Measurements from ENCODE around the gene AMER1. TPM values are rescaled to one million over a fixed set of nuclear protein-coding genes. Genes with fewer than 3 reads are reported as not detected.
"Not testable (repeated sequence)": the region's sequence is repeated elsewhere in the genome, so short reads cannot be mapped to it uniquely, and the experiment has no call there.

Gene AMER1
- total RNA-seq, result 10 to 100 TPM in 1 of 4 donors, 1 to 10 TPM in 3; 4.0 to 11.1 (median 5.1) TPM

DNA sequence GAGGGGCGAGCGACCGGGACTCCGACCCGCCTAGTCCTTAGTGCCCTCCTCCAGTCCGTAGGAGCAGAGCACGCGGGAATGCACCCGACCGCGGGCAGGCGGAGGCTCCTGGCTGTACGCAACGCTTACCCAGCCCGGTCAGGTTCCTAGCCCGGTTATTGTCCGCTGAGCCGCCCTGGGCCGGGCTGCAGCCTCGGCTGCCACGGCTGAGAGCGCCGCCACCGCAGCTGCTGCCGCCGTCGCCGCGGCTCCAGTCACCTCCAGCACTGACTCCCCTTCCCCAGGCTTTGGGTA, at the start of gene AMER1:
AMER1 (minus strand) TSS at position 268 of the 294 bp plus-strand sequence. CDS start 12,422 bp downstream, outside the sequence.
- no peaks in the 10 kb centered on the region for H3K27me3 ChIP-seq
- peak within 1 kb of the TSS; percentile 53 to 72 (median 68) for H3K4me3 ChIP-seq
- no peak for DNase-seq
- H3K9me3 ChIP-seq, result no peaks in the 10 kb centered on the region
- TF ChIP-seq, protein P1, sequence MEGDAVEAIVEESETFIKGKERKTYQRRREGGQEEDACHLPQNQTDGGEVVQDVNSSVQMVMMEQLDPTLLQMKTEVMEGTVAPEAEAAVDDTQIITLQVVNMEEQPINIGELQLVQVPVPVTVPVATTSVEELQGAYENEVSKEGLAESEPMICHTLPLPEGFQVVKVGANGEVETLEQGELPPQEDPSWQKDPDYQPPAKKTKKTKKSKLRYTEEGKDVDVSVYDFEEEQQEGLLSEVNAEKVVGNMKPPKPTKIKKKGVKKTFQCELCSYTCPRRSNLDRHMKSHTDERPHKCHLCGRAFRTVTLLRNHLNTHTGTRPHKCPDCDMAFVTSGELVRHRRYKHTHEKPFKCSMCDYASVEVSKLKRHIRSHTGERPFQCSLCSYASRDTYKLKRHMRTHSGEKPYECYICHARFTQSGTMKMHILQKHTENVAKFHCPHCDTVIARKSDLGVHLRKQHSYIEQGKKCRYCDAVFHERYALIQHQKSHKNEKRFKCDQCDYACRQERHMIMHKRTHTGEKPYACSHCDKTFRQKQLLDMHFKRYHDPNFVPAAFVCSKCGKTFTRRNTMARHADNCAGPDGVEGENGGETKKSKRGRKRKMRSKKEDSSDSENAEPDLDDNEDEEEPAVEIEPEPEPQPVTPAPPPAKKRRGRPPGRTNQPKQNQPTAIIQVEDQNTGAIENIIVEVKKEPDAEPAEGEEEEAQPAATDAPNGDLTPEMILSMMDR (IDR thresholded peaks at IDR 0.05), result no peak
- TF ChIP-seq POLR2A (IDR thresholded peaks at IDR 0.05), result no peak
- WGBS, 2 donors, result 50% methylated on average over 7 of the region's 29 CpGs; no CpG with 5 or more reads in 1 of the 2 donors
- H3K27ac ChIP-seq, result peak within 1 kb of the TSS; percentile 87 to 95 (median 90)
- H3K4me1 ChIP-seq, result peaks cover 5 to 36% (median 7%) of the 10 kb centered on the region in 3 donors
- no peaks in the 10 kb centered on the region for H3K36me3 ChIP-seq
- intact Hi-C loops (cut with DNase I), result no loop called here

DNA sequence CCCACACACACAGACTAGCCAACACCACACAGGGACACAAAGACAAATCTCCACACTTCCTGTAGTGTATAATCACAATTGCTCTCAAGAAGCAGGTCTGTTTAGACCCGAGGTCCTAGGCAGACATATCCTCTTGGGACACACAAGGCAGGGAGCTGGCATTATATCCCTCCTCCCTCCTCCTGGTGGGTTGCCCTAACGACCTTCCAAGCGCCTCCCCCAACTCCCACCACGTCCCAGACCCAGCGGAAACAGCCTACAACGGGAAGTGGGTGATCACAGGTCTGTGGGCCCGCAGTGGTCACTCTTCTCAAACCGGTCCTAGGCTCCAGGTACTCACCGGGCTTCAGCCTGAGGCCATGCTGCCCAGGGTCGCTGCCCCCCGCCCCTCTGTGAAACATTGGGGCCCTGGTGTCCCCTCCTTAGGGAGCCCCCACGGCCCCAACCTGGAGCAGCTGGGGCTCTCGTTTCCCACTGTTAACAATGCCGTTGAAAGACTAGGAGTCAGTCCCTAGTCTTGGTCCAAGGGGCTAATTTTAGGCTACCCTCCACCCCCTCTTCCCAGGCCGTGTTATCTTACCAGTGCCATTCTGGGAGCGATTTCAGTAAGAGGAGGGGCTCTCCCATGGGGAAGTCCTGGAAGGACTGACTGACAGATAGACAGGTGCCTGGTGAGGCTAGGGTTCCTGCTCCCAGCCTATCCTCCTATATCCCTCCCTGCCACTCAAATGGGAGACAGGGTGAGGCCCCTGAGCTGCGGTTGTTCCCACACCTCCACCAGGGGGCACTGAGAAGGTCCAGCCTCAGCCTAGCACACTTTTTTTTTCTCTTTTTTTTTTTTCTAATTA, 24.8 kb upstream of the AMER1 start, which contains the start of gene ASB12:
ASB12 (minus strand) TSS at position 485 of the 848 bp plus-strand sequence. CDS start 4,957 bp downstream, outside the sequence.
- Histone ChIP-seq H3K27ac (no peak within 1 kb of the TSS), H3K9me3 (no peaks in the 10 kb centered on the region), H3K4me1 (no peaks in the 10 kb centered on the region), H3K36me3 (no peaks in the 10 kb centered on the region), H3K4me3 (no peak within 1 kb of the TSS), H3K27me3 (no peaks in the 10 kb centered on the region)
- WGBS, 2 donors, result 40 to 76% methylated on average over 2 to 3 of the region's 17 CpGs
- no peak for DNase-seq
- TF ChIP-seq, protein P1 (IDR thresholded peaks at IDR 0.05), result no peak
- TF ChIP-seq POLR2A (IDR thresholded peaks at IDR 0.05), result no peak
- intact Hi-C loops (cut with DNase I), result no loop called here

DNA sequence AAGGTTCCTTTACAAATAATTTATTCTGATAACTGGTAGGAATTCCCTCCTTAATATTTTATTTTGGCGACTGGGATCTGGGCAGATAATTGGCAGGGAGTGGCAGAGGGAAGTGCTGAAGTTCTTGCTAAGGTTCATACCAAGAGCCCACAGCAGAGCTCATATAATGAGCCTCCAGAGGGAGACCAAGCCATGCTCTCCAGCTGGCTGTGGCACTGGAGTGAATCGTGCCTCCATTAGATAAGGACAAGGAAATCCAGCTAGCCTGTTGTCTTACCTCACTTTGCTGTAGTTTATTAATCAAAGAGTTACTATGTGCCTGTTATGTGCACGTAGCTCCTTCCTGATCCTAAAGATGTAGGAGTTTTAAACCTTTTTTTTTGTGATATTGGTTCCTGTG, 23.6 kb upstream of the AMER1 start:
- Histone ChIP-seq H3K36me3 (no peaks in the 10 kb centered on the region), H3K27ac (no peak overlapping the region), H3K4me3 (no peak overlapping the region), H3K4me1 (no peaks in the 10 kb centered on the region), H3K27me3 (no peaks in the 10 kb centered on the region), H3K9me3 (no peaks in the 10 kb centered on the region)
- WGBS, 2 donors, result 25 to 35% methylated on average over 2 to 3 of the region's 3 CpGs
- intact Hi-C loops (cut with DNase I), result no loop called here
- TF ChIP-seq, protein P1 (IDR thresholded peaks at IDR 0.05), result no peak
- TF ChIP-seq POLR2A (IDR thresholded peaks at IDR 0.05), result no peak
- DNase-seq, result no peak

DNA sequence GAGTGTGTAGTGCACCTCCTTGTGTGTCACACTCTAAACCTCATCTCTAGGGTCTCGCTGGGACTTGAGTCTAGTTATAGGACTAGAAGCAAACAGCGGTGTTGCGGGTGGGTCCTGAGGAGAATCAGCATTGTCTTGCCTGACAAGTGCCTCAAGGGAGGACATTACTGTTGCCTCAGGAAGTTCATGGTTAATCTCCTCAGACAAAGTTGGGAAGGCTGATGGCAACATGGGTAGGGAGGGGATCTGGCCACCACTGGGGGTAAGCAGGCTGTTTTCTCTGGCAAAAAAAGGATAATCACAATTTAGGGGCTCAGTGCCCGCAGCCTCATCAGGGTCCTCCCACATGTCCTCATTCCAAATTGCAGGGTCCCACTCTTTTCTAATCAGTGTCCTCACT, 12.5 kb upstream of the AMER1 start:
- intact Hi-C loops (cut with DNase I), result no loop called here
- 69 to 83% methylated on average over 2 to 3 of the region's 4 CpGs for WGBS, 2 donors
- H3K4me3 ChIP-seq, result no peak overlapping the region
- H3K36me3 ChIP-seq, result no peaks in the 10 kb centered on the region
- H3K9me3 ChIP-seq, result no peaks in the 10 kb centered on the region
- H3K4me1 ChIP-seq, result no peaks in the 10 kb centered on the region
- no peak overlapping the region for H3K27ac ChIP-seq
- DNase-seq, result no peak
- H3K27me3 ChIP-seq, result no peaks in the 10 kb centered on the region
- TF ChIP-seq POLR2A (IDR thresholded peaks at IDR 0.05), result no peak
- TF ChIP-seq, protein P1 (IDR thresholded peaks at IDR 0.05), result no peak

DNA sequence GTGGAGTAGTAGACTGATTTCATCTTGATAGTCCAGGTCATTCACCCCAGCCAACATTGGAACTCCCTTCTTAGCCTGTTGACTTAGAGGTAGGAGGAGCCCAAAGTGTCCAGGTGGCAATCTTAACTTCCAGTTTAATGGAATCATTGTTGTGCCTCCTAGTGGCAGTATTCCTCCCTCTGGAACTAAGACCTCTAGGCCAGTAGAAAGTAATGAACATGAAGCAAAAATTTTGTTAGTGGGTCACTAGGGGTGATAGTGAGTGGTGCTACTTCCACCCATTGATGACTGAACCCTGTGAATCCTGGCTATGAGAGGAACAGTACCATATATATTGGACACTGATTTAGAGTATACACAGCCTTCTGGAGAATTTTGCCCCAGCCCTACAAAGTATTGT, 8.5 kb upstream of the AMER1 start:
- intact Hi-C loops (cut with DNase I); H3K9me3 ChIP-seq; DNase-seq; H3K27me3 ChIP-seq; H3K4me1 ChIP-seq; H3K4me3 ChIP-seq; H3K27ac ChIP-seq; H3K36me3 ChIP-seq: not testable (repeated sequence)
- TF ChIP-seq, protein P1 (IDR thresholded peaks at IDR 0.05), result peak in 2 of 6 experiments; percentile 6 to 11
